Kidney (tissue), 14 donors: ENCODE results near the gene ARSG. TPM values are rescaled to one million over a fixed set of nuclear protein-coding genes. Genes with fewer than 3 reads are reported as not detected.
"Not testable (repeated sequence)": the region's sequence is repeated elsewhere in the genome, so short reads cannot be mapped to it uniquely, and the experiment has no call there.

Experiments
- DNase-seq, 5 donors: peaks; one replicate each; pipeline ENCODE4 v3.0.0-alpha.2; 2013 to 2020
- FAIRE-seq: peaks from 2 replicates; lab custom pipeline; 2012; peaks lifted over from hg19 to GRCh38; lab: Jason Lieb, UNC
- H3K27ac ChIP-seq, 2 donors: one replicate each; pipeline ENCODE4 v1.7.0; 2013; ENCODE audit warnings: low read depth in 2 of 2, low read length in 2 of 2, inconsistent platforms in 1 of 2
- H3K27me3 ChIP-seq: one replicate; pipeline ENCODE4 v1.7.1; 2013; ENCODE audit warnings: low read length, inconsistent platforms; ENCODE audit not compliant: control insufficient read depth, insufficient read depth
- H3K36me3 ChIP-seq, 3 donors: one replicate each; pipeline versions ENCODE4 v1.7.0 to v1.7.1; 2013; ENCODE audit warnings: low read length in 3 of 3, control low read depth in 1 of 3, inconsistent platforms in 1 of 3; ENCODE audit not compliant: insufficient read depth in 3 of 3, control insufficient read depth in 2 of 3
- H3K4me1 ChIP-seq, 3 donors: one replicate each; pipeline versions ENCODE4 v1.7.0 to v1.7.1; 2013; ENCODE audit warnings: low read length in 3 of 3, inconsistent platforms in 1 of 3, low read depth in 1 of 3; ENCODE audit not compliant: control insufficient read depth in 2 of 3, insufficient read depth in 2 of 3
- H3K4me3 ChIP-seq, 3 donors: one replicate each; pipeline versions ENCODE4 v1.7.0 to v1.8.1; 2013; ENCODE audit warnings: low read length in 3 of 3, control low read depth in 1 of 3, inconsistent platforms in 1 of 3
- H3K9ac ChIP-seq, 3 donors: one replicate each; pipeline versions ENCODE4 v1.7.0 to v1.7.1; 2013; ENCODE audit warnings: low read length in 3 of 3, control low read depth in 1 of 3, inconsistent platforms in 1 of 3
- H3K9me3 ChIP-seq, 3 donors: one replicate each; pipeline versions ENCODE4 v1.7.0 to v1.7.1; 2013; ENCODE audit warnings: low read length in 3 of 3, control low read depth in 1 of 3, inconsistent platforms in 1 of 3; ENCODE audit not compliant: control insufficient read depth in 2 of 3, insufficient read depth in 1 of 3
- intact Hi-C: fragments of 100-400 bp; cut with DNase I; formaldehyde crosslinking; loops from one replicate; pipeline ENCODE4 v1.11.1; 2022
- polyA plus RNA-seq: library from polyadenylated mRNA; stranded (reverse); fragments of 350-450 nt; fragmentation: Illumina TruSeq; extraction: RNeasy Lipid Tissue Mini Kit (QIAGEN cat#74804); gene quantifications from one replicate; pipeline ENCODE4 v1.2.3, GENCODE V29; 2014; ENCODE audit warnings: low read depth, low replicate concordance; ENCODE audit not compliant: insufficient read depth
- total RNA-seq: library from RNA; stranded (reverse); fragmentation: NEBNext Ultra II Directional; extraction: Animal tissue kit (Norgen Biotek cat#: 25700); gene quantifications from one replicate; pipeline ENCODE4 v1.2.1, GENCODE V29; 2021
- TF ChIP-seq, protein P1 (sequence below): IDR thresholded peaks from 3 replicates; pipeline ENCODE4 v1.5.1; 2012; ENCODE audit warnings: mild to moderate bottlenecking, moderate library complexity, borderline replicate concordance; ENCODE audit not compliant: insufficient read depth; ENCODE audit errors: extremely low read depth
- donor health status: control.
- donor health status: control.
- donor health status: control.
- donor health status: control.
- donor health status: control.
- donor health status: DM: yes; HTN: yes; CAD: no.
- donor health status: Normal renal cell carcinoma (clear cell type).

Gene ARSG
- total and polyA plus RNA-seq, 2 donors from 2014 or later = 5.0 to 12.6 TPM

GRCh38 chr17:68414901-68415300 lies 123.6 kb downstream of the ARSG start:
- H3K27ac ChIP-seq, H3K9ac ChIP-seq, H3K27me3 ChIP-seq, H3K36me3 ChIP-seq, H3K4me3 ChIP-seq, intact Hi-C loops, H3K4me1 ChIP-seq, H3K9me3 ChIP-seq, DNase-seq: not testable (repeated sequence)
- FAIRE-seq = peak; percentile 35

- DNase-seq (no peak), FAIRE-seq (no peak)
- H3K27me3 ChIP-seq = no peaks in the 10 kb centered on the region
- no peak overlapping the region for H3K9ac ChIP-seq
- H3K36me3 ChIP-seq = peaks cover 0 to 12% (median 2%) of the 10 kb centered on the region in 3 donors
- intact Hi-C loops = no loop called here
- peaks cover 0 to 8% (median 0%) of the 10 kb centered on the region in 3 donors for H3K9me3 ChIP-seq
- no peaks in the 10 kb centered on the region for H3K4me1 ChIP-seq
- TF ChIP-seq, protein P1, sequence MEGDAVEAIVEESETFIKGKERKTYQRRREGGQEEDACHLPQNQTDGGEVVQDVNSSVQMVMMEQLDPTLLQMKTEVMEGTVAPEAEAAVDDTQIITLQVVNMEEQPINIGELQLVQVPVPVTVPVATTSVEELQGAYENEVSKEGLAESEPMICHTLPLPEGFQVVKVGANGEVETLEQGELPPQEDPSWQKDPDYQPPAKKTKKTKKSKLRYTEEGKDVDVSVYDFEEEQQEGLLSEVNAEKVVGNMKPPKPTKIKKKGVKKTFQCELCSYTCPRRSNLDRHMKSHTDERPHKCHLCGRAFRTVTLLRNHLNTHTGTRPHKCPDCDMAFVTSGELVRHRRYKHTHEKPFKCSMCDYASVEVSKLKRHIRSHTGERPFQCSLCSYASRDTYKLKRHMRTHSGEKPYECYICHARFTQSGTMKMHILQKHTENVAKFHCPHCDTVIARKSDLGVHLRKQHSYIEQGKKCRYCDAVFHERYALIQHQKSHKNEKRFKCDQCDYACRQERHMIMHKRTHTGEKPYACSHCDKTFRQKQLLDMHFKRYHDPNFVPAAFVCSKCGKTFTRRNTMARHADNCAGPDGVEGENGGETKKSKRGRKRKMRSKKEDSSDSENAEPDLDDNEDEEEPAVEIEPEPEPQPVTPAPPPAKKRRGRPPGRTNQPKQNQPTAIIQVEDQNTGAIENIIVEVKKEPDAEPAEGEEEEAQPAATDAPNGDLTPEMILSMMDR = no peak
- H3K27ac ChIP-seq = no peak overlapping the region
- H3K4me3 ChIP-seq = no peak overlapping the region
These were observed 126.0 kb downstream of the ARSG start for GRCh38 chr17:68417317-68417716.

GRCh38 chr17:68418876-68419275 lies 127.6 kb downstream of the ARSG start:
- intact Hi-C loops = no loop called here

GRCh38 chr17:68420065-68420464 lies 128.8 kb downstream of the ARSG start:
- TF ChIP-seq, protein P1 = no peak
- Histone ChIP-seq H3K27me3 (no peaks in the 10 kb centered on the region), H3K4me1 (no peaks in the 10 kb centered on the region), H3K4me3 (no peak overlapping the region), H3K9ac (no peak overlapping the region), H3K9me3 (peaks cover 0 to 8% (median 0%) of the 10 kb centered on the region in 3 donors), H3K36me3 (peaks cover 0 to 18% (median 2%) of the 10 kb centered on the region in 3 donors), H3K27ac (no peak overlapping the region)
- intact Hi-C loops = no loop called here
- FAIRE-seq (no peak), DNase-seq (no peak)

More at GRCh38 chr17:68418876-68419275, 127.6 kb downstream of the ARSG start:
- Histone ChIP-seq H3K27me3 (no peaks in the 10 kb centered on the region), H3K9me3 (peaks cover 0 to 8% (median 0%) of the 10 kb centered on the region in 3 donors), H3K27ac (no peak overlapping the region), H3K9ac (no peak overlapping the region), H3K4me1 (no peaks in the 10 kb centered on the region), H3K4me3 (no peak overlapping the region), H3K36me3 (peaks cover 0 to 18% (median 2%) of the 10 kb centered on the region in 3 donors)
- FAIRE-seq (no peak), DNase-seq (no peak)
- TF ChIP-seq, protein P1 = no peak
